Islet of Langerhans (tissue), 1 donor: Measurements from ENCODE around the gene TSPAN12.
A peak's percentile ranks its signal among the peaks of the same experiment; 100 is the strongest.
"Not testable (repeated sequence)": the region's sequence is repeated elsewhere in the genome, so short reads cannot be mapped to it uniquely, and the experiment has no call there.

Source experiments
- FAIRE-seq: peaks from one replicate; lab custom pipeline; 2011; peaks lifted over from hg19 to GRCh38; lab: Jason Lieb, UNC

The TSPAN12 gene, protein sequence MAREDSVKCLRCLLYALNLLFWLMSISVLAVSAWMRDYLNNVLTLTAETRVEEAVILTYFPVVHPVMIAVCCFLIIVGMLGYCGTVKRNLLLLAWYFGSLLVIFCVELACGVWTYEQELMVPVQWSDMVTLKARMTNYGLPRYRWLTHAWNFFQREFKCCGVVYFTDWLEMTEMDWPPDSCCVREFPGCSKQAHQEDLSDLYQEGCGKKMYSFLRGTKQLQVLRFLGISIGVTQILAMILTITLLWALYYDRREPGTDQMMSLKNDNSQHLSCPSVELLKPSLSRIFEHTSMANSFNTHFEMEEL

DNA sequence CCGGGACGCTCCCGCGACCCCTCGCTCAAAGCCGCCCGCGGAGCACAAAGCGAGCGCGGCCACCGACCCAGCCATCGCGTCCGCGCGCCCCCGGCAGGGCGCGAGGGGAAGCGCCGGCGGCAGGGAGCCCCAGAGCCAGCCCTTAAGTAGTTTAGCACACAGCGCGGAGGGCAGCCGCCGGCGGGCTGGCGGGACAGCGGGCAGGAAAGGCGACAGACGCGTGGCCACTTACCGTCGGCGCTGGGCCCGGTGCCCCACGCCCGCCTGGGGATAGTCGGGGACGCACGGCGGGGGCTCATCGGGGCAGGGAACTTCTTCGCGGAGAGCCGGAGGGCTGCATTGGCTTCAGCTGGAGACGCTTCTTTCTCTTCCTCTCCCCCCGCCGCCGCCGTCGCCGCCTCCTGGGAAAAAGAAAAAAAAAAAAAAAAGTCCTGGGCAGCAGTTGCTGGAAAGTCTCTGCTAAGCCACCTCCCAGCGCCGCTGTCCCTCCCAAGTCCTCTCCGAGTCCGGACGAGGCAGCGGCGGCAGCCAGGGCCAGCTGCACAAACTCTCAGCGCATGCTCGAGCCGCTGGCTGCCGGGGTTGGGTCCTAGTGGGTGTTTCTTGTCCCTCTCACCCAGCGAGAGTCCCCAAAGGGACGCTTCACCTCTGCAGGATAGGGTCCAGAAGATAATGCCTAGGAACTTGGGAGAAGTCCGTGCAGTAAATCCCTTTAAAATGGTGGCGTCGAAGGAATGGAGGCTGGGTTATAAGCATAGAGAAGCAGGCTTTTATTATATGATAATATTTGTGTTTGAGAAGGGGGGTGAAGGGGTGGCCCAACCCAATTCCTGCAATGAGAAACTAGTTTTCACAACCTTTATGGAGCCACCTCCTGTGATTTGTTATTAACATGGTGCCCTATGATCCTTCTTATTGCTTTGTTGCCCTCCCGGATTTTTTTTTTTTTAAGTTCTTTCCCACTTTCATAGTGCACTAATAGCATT, at the start of gene TSPAN12:
Gene TSPAN12, minus strand, starts transcription at position 557 of the 986 bp plus-strand sequence. CDS start 1,381 bp downstream, outside the sequence.
- FAIRE-seq = no peak

DNA sequence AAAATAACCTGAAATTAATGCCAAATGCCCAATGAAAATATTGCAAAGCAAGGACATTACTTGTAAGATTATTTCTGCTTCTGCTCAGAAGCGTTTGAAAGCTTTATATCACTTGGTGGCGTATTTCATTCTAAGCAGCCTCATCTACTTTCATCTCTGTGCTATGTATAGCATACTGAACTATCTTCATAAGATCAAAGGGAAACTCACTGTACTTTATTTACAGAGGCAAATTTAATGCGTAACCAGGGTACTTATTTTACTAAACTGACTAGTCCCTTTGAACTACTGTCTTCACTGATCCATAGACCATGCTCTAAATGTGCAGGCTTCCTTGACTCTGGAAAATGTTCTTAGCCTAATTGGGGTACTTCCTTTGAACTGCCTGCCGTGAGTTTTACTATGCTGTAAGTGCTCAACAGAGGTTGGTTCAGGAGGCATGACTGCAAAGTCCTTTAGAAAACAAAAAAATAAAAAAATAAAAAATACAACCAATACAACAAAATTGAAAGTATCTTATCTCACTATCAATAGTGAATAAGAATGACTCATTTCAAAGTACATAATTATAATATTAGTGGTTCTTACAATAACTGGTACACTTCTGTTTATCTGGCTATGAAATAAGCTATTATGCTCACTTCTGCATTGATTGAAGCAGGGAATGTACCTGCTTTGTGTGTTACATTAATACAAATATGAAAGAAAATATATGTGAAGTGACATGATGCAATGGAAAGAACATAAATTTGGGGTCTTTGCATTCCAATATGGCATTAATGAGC, 41.0 kb upstream of the TSPAN12 start:
- FAIRE-seq = no peak

DNA sequence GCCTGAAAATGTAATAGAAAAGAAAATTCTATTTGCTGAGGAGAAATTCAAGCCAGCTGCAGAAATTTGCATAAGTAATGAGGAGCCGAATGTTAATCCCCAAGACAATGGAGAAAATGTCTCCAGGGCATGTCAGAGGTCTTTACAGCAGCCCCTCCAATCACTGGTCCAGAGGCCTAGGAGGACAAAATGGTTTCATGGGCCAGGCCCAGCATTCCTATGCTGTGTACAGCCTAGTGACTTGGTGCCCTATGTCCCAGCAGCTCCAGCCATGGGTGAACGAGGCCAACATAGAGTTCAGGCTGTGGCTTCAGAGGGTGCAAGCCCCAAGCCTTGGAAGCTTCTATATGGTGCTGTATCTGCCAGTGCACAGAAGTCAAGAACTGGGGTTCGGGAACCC, 37.3 kb upstream of the TSPAN12 start:
- FAIRE-seq = not testable (repeated sequence)

DNA sequence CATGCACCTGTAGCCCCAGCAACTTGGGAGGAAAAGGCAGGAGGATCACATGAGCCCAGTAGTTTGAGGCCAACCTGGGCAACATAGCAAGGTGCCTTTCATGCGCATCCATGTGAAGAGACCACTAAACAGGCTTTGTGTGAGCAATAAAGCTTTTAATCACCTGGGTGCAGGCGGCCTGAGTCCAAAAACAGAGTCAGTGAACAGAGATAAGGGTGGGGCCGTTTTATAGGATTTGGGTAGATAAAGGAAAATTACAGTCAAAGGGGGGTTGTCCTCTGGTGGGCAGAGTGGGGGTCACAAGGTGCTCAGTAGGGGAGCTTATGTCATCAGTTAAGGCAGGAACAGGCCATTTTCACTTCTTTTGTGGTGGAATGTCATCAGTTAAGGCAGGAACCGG, 27.7 kb upstream of the TSPAN12 start:
- FAIRE-seq = not testable (repeated sequence)

DNA sequence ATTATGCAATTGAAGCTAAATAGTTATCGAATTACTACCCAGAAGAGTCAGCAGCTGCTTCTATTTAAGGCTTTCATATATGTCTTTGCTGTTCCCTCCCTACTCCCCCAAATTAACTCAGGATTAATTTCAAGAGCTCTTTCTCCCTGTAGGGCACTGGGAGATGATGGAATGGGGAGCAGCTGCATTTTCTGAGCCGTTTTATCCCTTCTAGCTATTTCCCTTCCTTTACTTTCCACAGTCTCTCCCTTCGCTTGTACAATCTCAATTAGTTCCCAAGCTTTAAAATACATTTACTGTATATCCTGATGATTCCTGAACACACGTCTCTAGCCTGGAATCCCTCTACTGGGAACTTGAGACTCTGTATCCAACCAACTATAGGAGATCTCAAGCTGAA, 19.8 kb upstream of the TSPAN12 start:
- FAIRE-seq = no peak

DNA sequence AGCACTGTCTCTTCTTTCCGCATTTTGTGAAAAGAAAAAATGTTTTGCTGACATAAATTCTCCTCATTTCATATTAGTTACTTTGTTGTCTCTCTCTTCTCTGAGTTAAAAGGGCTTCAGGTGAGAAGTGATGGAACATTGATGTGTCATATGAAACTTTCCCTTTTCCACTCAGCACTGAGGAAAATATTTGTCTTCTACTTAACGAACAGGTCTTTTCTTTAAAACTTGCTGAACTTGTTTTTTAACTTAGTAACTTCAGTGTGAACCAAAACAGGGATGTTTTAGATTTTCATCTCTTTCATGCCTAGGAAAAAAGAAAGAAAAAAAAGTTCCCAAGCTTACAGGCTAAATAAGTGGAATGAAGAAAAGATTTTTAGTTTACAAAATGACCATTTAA, 19.0 kb upstream of the TSPAN12 start:
- FAIRE-seq = no peak

DNA sequence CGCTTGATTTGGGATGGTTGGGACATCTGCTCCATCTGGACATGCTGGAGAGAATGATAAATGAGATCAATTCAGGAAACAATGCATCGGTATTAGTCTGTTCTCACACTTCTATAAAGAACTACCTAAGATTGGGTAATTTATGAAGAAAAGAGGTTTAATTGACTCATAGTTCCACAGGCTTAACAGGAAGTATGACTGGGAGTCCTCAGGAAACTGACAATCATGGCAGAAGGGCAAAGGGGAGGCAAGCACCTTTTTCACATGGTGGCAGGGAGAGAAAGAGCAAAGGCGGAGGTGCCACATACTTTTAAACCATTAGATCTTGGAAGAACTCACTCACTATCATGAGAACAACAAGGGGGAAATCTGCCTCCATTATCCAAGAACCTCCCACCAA, 16.8 kb upstream of the TSPAN12 start:
- FAIRE-seq = no peak

DNA sequence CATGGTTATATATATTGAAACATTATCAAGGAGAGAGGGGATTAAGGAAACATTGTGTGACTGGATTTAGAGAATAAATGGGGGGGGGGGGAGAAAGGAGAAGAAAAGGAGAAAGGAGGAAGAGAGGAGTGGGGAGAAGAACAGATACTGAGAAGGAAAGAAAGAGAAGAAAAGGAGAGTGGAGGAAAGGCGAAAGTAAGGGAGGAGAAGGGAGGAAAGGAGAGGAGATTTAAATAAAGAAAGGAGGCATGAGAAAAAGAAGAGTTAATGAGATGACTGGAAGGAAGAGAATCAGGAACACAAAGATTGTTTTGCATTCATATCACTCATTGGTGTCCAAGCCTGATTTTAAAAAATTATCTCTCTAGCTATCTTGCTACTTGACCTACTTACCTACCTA, 16.1 kb upstream of the TSPAN12 start:
- FAIRE-seq = no peak

DNA sequence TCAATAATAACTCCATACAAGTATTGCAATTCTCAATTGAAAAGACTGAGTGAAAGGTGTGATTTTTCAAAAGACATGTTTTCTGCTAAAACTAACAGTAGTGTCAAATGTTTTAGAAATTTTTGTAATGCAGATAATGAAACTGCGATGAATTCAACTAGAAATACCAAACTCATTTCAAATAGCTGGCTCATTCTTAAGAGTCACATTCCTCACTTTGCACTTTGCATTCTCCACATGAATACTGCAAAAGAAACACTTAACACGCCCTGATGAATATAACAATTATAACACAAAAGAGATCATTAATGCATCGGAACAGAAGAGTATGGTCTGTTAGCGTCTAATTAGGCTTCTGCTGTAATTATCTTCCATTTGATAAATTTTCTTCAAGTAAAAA, 15.5 kb upstream of the TSPAN12 start:
- FAIRE-seq = peak; percentile 21

DNA sequence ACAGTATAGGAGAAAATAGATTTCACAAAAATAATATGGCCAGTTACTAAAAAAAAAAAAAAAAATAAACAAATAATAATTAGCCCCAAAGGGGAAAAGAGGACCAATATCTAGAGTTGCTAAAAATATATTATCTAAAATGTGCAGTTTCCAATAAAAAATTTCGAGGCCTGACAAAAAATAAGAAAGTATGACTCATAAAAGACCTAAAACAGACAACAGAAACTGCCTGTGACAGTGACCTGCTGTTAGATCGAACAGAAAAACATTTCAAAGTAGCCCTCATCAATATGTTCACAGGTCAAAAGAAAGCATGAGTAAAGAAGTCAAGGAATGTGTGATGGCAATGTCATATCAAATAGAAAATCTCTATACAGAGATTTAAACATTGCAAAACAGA, 11.8 kb upstream of the TSPAN12 start:
- FAIRE-seq = no peak

DNA sequence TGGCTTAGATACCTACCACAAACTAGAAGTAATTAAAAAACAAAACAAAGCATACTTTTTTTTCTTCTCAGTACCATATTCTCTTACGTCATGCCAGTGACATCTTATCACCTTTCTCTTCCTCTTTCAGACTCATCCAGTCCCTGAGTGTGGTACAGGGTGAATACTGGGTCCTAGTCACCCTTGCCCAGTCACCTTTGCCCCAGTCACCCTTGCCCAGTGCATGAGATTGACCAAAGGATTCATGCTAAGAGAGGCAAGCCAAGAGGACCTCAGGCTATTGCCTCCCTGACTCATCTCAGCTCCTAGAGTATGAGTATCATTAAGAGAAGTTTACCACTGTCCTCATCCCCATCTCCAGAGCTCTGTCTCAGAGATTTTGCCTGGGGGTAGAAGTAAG, 10.0 kb upstream of the TSPAN12 start:
- no peak for FAIRE-seq

DNA sequence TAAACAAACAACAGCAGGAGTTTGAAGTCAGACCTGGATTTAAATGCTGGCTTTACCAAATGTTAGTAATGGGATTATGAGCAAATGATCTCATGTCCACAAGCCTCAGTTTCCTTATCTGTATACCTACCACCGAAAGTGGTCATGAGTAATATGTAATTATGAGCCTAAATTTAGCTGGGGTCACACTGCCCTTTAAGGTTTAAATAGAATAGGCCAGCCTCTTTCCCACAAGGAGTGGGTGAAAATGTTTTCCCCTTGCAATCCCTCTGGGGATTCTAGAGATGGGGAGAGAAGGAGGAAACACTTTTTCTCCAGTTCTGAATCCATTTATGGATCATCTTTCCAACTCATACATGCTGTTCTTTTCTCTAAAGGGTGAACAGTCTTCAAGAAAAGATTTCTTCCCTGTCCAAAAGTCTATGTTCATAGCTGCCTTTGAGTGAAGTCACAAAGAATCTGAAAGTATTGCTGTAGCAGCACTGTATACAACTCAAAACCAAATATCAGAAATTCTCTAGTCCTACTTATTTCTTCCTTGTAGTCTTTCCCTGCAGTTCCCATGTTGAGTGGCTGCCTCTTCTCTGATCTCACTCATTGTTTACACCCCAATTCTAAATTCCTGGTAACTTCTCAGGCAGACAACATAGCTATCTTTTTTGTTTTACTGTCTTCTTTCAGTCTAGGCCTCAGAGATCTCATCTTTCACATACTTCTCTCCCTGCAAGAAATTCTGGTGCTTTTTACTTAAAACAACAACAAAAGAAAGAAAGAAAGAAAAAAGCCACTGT, 7.4 kb upstream of the TSPAN12 start:
- no peak for FAIRE-seq

DNA sequence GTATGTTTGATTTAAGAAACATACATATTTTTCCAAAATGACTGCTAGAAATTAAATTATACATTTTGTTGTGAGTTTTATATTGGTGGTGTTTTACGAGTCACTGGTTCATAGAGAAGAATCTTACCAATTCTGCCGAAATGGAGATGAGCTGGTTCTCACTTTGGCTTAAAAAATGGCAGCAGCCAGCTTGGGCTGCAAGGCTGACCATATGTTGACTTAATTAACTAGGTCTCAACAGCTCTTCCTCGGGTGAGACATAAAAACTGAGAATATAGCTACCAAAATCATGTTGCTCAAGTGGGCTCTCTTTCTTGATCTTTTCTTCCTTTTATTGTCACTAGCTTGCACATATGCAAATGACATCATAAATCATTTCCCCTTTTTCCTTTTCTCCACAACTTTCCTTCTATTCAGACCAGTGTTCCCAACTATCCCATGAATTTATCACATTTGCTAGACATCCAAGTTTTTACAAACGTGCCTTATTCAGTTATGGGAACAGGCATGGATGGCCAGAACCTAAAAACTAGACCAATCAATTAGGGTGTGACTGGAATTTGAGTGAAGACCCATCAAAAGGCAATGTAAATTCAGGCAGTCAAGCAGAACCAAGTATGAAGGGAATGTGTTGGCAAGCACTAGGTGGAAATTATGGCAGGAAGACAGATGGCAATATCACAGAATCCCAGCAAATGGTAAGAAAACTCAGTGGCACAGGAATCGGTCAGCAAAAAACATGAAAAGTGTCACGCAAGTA, 6.4 kb upstream of the TSPAN12 start:
- no peak for FAIRE-seq

DNA sequence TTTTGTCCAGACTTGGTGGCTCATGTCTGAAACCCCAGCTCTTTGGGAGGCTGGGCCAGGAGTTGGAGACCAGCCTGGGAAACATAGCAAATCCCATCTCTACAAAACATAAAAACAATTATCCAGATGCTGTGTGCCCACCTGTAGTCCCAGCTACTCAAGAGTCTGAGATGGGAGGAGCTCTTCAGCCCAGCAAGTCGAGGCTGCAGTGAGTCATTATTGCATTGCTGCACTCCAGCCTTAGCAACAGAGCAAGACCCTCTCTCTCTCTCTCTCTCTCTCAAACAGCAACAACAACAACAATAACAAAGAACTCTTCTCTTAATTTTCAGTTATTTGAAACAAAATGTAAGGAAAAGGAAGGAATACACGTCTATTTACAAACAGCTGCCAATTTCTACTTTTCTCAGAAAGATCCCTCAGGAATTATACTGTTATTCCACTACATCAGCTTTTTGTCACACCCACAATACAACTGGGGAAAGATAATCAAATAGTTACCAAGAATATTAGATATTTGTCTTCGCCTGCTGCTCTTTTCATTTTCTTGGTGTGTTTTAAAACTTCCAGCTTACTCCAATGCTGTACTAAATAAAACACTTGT, 5.1 kb upstream of the TSPAN12 start:
- FAIRE-seq = no peak

DNA sequence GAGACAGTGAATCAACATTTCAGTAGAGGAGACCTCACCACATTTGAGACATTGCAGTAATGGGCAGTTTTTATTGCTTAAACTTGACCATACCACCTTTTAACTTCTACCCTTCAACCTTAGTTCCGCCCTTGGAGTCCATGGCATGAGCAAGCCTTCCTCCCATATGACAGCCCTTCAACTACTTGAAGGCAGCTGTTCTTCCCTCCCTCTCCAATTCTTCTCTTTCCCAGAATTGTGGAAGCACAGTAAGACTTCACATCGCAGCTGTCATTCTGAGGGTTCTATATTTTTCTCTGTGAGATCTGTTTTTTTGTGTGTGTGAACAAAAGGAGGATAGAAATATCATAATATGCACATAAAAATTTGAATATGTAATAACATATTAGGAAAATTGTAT, 2.2 kb upstream of the TSPAN12 start:
- FAIRE-seq = no peak

DNA sequence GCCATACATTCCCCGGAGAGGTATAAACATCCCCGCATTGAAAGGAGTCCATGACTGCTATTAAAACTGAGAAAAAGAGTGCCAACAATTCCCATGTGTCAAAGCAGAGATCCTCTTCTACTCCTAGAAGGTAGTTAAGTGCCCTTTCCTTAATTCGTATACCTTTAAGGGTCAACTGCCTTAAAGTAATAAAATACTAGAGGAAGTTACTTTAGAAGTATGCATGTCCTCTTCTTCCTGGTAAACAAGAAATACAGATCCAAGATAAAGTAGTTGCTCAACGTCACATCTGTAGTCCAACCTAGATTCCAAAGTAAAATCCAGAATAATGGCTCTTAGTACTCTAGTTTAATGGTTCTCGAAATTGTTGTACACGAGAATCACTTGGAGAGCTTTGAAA, 1.5 kb upstream of the TSPAN12 start:
- FAIRE-seq = no peak

DNA sequence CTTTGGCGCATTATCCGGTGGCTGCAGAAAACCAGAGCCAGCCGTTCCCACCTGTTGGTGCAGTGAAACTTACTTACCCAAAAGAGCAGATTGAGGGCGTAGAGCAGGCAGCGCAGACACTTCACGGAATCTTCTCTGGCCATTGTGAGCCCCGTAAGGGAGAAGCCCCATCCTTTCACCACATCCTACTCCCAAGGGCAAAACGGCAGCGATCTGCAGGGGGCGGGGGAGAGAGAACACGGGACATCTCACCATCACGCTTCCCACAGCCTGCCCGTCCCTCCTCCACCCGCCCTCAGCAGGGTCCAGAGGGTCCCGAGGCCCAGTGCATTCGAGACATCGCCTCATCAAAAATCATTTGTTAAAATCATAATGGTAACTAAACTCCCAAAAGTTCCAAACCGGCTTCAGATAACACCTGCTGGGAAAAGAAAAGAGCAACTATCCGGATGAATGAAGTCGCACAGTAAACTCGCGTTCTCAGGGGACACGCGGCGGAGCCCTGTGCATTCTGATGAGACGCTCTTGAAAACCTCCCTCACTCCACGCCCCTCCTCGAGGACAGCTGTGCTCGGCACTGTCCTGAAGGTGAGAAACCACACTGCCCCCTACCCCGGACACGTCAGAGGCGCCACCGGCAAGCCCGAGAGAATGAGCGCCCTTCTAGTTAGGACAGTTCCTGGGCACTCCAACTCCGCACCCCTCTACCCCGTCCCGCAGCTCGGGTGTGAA, 1.2 kb downstream of the TSPAN12 start:
- FAIRE-seq = no peak

DNA sequence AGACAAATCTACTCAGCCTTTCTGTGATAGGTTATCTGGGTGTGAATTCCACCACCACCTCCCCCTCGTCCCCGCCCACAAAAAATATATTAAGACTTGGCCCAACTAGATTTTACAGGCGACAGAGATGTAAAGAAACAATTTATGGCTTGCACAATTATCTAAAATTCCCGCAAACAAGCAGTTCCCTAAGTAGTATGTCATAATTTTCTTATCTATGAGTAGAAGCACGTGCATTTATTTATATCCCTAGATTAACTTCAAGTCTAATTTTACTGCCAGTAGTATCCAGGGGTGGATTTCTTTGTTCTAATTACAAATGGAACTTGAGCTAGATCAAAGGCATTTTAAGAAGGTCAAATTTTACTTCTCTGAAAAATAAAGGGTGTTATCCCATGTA, 1.7 kb downstream of the TSPAN12 start:
- no peak for FAIRE-seq

DNA sequence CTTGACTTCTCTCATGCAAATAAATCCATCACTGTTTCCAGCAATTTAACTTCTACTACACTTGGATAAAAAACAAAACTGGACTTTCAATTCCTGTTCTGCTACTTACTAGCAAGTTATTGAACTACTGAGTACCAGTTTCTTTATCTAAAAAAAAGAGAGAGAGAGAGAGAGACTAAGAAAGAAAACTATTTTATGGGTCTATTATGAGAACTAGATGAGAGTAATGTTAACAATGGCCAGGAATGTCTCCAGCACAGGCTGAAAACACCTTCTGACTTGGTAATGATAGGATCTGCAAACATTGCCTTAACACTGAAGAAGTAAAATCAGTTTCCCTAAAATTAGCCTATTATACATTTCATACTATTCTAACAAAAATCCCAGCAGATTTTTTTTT, 5.2 kb downstream of the TSPAN12 start:
- no peak for FAIRE-seq

DNA sequence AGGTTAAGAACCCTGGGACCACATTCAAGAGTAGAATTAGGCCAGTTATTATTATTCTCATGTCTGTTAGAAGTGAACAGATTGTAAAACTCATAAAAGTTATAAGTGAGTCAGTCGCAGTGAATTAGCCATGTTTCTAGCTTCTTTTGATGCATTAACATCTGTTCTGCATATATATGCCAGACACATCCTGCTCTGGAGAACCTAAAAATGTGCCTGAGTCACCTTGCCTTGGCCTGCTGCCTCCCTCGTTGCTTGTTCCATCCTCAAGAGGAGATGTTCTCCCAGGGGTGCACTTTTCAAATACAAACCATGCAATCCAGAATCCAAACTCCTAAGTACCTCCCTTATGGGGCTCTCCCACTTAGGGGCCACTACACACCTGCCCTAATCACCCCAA, 14.8 kb downstream of the TSPAN12 start:
- no peak for FAIRE-seq
